GM19372 (cell line): ENCODE results near the gene TTC28.

ENCODE experiments used
- ATAC-seq: cut with Tn5 transposase; IDR thresholded peaks from one replicate; pipeline ENCODE4 v1.9.1; 2021; ENCODE audit warnings: mild to moderate bottlenecking, low read depth, moderate library complexity; ENCODE audit not compliant: unreplicated experiment

TTC28 gene

DNA sequence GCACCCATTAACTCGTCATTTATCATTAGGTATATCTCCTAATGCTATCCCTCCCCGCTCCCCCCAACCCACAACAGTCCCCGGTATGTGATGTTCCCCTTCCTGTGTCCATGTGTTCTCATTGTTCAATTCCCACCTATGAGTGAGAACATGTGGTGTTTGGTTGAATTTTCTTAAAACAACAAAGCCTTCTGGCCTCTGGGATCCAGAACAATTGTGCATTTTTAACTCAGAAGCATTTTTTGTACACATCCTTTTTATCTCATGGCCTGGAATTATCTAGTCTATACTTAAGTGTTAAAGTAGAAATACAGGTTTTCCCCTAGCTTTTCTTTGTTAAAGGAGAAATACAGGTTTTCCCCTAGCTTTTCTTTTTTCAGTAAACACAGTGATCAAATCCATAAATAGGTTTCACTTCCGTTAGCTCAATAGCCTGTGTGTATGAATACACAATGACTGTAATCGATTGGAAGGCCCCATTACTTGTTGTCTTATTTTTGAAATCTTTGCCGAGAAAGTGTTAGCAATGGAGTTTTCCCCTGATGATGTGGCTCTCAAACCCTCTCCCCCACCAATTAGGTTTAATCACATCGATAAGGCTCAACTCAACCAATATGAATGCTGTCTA is 635.0 kb downstream of the TTC28 start:
- no peak for ATAC-seq

DNA sequence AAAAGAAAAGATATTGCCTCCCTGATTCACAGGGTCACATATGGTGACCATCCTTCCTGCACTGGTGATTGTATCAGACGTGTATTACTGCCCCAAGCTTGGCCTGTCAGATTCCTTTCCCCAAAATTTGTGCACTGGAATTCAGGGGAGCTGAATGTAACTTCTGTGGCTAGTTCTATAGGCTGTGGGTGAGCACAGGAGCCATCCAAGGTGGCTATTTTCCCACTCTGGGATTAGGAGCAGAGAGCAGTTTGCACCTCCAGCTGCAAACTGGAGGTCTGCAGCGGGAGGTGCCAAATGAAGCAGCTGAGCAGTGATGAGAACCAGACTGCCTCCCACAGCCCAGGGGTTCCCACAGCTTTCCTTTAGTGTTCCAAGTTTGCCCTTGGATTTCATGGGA is 636.4 kb downstream of the TTC28 start:
- ATAC-seq: no peak

DNA sequence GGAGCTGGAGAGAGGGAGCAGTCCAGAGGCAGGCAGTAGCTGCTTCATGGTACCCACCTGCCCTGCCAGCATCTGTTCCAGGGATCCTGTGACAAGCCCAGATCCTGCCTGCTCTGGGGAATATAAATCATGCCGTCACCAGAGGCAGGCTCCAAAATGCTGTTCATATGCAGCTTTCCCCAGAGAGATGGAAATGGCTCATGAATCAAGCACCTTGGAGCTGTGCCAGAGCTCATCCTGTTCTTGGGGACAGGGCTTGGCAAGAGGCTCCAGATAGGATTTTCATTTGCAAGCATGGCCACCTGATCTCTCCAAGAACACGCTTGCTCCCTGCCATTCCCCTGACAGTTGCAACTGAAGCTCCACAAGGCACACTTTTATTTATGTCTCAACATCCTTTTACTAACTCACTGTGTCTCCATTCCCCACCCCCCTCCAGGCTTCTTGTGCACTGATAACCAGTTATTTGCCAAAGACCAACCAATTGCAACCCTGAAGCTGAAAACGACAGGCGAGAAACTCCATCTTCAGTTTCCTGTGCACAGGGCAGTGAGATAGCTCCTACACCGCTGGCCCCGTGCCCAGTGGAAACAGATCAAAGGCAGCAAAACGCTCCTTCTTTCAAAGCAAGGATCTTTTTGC is 644.8 kb downstream of the TTC28 start:
- no peak for ATAC-seq

DNA sequence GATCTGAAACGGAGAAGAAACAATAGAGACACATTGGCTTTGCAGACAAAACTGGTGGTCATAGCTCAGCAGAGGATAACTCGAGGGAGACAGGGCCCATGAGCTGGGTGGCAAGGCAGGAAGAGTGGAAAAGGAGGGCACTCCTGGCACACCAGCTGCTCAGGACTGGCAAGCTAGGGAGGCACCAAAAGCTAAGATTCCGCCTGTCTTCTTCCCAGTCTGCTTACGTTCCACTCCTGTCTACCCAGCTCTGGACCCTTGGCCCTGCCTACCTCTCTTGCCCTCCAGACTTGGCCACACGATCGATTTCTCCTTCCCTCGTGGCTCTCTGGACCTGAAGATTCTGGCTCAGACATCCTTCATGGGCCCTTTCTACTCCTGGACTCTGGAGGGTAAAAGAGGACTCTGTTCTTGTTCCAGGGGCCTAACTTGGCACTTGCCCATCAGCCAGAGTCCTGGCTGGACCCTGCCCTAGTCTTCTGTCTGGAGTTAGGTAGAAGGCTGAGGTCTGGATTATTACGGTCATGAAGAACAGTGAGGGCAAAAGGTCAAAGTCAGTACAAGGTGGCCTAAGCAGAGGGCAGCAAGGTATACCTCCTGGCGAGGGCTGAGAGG is 645.4 kb downstream of the TTC28 start:
- no peak for ATAC-seq

DNA sequence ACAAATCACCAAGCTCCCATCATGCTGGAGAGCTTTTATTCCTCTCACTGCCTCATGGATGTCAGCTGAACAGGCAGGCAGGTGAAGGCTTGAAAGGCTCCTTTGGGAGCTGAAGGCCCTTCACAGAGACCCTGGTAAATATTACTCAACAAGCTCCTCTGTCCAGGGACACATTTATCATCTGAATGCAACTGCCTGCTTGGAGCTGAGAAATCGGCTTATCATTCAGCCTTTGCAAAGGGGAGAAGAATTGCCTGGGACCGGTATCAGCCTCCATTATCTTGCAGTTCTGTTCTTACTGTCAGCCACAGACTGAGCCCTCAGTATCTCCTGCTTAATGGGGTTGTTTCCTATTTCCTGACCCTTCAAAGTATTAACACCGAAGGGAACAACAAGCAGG is 646.8 kb downstream of the TTC28 start:
- no peak for ATAC-seq

DNA sequence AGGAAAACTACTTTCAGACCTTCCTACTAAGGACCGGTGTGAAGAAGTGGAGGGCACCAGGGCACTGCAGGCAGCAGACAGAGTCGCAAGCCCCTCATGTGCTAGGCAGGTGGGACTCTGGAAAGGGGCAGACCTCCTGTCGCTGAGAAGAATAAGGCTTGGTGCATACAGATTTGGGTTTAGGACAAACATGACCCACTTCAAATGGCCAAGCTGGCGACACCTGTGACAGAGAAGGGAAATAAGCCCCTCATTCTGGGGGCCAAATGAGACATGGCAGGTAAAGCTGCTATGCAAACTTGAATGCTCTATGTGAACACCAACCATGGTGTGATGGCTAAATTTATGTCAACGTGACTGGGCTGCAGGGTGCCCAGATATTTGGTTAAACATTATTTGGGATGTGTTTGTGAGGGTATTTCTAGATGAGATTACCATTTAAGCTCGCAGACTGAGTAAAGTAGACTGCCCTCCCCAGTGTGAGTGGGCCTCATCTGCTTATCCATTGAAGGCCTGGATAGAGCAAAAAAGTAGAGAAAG is 648.2 kb downstream of the TTC28 start:
- ATAC-seq: no peak

DNA sequence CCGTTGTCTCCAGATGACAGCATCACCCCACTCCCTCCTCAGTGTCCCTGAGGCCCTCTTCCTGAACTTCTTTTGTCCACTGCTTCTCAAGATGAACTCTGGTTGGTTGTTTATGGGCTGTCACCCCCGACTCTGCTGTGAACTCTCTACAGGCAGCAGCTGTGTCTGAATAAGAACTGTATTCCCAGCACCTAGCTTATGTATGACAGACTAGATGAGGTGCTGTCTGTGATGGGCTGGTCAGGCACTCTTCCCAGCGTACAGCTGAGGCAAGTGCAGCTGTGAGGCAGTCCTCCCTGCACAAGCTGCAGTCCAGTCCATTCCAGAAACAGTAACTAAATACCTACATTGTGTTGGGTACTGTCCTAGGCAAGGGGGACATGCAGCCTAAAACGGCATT is 649.2 kb downstream of the TTC28 start:
- no peak for ATAC-seq

DNA sequence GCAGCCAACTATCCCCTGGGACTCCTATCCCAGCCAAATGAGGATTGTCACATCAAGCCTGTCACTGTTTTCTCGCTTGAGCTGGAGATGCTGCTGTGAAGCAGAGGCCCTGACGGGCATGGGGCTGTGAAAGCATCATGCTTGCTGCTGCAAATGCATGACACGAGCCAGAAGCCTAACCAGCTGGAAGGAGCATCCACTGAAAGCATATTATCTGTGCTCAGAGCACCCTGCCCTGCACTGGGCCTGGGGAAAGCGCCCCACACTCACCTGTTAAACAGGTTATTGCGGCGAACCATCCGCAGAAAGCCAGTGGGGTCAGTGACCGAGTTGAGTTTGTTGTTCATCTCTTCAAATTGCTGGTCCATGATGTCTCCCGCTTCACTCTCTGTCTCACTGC is 649.7 kb downstream of the TTC28 start:
- ATAC-seq: no peak

DNA sequence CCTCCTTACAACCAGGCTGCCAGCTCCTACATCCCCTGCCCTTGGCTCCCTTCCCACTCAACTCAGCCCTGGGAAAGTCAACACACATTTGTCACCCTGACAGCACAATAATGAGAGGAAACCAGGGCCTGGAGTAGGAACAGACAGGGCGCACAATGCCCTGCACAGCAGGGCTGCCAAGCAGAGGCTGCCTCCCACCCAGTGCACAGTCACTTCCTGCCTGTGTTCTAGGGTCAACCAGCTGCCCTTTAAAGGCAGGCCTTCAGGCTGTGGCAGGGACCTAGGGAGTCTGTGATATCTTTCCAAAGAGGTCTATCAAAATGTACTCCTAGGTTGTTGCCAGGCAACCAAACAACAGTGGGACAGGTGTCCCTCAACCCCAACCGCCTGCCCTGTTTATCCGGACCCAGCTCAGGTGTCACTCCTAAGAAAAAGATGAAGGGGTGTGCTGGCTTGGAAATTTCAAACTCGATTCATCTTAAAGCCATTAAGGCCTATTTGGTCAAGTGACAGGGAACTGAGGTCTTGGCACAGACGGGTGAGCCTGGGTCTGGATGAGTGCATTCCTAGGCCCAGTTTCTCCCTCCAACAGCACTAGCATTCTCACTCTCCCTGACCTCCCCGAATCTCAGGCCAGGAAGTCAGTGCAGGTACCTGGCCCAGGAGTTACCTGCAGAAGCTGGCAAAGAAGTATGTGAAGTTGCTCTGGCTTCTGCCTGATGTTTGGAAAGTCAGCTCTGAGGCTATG is 650.3 kb downstream of the TTC28 start:
- no peak for ATAC-seq

DNA sequence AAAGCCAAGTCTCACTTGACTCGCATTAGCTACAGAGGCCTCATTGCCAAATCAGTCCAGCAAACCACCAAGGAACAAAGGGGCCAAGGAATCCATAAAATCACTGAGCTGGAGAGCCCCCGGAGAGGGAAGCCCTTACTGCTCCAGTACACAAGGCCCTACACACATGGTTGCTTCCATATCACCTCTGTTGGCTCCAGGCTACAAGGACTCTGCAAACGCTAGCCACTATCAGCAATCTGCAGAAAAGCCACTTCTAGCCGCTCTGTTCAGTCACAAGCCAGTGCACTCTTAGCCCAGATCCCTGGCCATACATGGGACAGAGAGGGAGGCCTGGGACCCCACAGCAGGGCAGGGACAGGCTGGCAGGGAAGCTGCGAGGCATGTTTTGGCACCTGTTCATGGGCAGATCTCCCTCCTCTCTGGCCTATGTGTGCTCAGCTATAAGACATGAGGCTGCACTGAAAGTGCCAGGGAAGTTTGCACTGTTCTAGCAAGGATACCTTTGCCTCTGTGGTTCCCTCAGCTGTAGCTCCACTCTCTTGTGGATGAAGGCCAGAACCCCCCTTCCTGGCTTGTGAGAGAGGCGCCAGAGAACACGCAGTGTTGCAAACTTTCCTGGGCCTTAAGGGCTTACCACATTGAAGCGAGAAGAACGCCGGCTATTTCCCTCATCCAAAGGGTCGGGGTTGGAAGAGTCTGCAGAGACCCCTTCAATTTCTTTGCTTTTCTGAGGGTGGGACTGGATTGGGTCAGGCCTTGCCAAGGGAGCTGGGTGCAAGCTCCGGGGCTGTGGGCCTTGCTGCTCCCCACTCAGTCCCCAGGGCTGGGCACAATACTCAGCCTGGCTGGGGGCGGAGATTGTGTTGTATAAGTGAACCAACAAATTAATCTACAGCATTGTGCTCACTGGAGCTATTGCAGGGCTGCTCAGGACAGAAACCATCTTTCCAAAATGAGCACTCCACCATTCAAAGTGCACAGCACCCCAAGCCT is 651.9 kb downstream of the TTC28 start:
- ATAC-seq: no peak

DNA sequence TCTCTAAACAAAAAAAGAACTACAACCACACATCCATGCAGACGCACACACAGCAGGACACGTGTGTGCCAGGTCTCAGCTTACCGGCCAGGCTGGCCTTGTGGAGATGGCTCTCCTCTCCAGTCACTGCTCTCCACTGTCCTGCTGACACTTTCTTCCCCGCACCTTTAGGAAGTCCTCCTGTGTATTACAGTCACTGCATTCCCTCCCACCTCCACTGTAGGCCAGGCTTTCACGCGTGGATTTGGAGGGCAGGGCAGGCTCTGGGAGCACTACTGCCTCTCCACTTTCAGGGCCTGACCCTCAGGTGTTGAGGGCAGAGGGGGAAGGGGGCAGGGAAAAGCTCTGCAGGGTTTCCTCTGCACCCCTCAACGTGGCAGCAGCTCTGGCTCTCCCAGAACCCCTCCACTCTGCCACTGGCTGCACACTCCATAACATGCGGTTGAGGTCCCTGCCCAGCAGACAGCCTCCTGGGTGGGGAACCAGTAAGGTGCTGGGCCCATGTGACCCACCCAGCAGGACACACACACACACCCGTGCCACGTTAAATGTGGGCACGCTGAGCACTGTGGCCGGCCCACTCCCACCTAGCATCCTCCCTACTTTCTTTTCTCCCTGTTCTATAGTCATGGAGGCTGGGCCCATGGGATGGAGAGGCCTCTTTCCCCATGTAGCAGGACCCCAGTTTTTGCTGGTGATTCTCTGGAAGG is 653.6 kb downstream of the TTC28 start:
- no peak for ATAC-seq

DNA sequence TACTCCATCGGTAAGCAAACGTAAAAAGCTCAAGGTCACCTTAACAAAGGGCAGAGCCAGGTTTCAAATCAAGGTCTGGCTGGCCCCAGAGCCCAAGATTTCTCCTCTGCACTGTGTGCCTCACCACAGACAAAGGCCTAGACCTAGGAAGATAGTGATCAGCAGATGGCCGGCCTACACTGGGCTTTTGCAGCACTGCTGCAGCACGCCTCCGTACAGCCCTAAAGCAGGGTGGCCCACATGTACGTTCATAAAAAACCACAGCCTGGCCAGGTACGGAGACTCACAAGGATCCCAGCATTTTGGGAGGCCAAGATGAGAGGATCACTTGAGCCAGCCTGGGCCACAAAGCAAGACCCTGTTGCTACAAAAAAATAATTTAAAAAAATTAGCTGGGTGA is 654.3 kb downstream of the TTC28 start:
- ATAC-seq: no peak

DNA sequence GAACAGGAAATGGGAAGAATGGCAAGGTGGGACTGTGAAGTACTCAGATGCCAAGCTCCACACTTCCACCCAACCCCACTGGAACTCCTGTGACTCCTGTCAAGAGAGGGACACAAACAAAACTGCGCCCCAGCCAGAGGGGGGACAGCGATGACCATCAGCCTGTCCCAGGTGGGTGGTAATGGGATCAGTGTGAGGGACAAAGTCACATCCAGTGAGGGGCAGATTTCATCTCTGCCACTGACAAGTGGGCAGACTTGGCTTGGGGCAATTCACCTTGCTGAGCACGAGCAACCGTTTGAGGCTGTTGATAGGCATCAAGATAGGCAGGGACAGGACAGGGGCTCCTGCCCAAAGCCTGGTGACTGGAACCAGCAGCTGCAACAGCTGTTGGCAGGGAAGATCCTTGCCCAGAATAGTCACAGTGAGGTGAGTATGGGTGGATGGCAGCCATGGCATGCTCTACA is 655.2 kb downstream of the TTC28 start:
- ATAC-seq: no peak

DNA sequence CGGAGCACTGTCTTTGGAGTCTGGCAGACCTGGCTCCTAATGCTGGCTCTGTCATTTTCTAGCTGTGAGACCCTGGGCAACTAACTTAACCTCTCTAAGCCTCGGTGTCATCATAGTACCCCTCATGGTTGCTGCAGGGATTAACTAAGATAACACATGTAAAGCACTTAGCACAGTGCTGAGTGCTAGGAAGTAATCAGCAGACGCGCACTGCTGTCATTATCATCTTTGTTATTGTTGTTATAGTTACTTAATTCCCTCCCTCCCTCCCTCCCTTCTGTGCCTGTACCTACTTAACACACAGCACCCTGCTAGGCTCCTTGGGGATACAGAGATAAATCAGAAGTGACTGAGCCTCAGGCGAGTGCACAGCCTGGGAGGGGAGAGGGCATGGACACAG is 655.9 kb downstream of the TTC28 start:
- no peak for ATAC-seq

DNA sequence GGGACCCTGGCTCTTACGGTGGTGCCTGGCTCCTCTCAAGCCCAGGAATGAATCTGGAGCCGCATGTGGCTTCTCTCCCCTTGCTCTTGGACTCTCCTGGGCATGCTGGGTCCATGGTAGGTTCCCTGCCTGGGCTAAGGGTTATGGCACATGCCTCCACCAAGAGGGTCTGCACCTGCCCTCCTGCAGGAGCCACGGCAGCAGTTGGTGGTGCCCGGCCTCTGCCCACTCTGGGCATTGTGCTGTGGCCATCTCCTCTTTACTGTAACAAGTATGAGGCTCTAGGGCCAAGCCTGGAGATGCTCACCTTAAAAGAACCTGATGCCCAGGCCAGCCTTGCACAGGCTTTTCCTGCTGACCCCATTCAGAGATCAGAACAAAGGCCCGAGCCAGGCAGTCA is 656.6 kb downstream of the TTC28 start:
- no peak for ATAC-seq

DNA sequence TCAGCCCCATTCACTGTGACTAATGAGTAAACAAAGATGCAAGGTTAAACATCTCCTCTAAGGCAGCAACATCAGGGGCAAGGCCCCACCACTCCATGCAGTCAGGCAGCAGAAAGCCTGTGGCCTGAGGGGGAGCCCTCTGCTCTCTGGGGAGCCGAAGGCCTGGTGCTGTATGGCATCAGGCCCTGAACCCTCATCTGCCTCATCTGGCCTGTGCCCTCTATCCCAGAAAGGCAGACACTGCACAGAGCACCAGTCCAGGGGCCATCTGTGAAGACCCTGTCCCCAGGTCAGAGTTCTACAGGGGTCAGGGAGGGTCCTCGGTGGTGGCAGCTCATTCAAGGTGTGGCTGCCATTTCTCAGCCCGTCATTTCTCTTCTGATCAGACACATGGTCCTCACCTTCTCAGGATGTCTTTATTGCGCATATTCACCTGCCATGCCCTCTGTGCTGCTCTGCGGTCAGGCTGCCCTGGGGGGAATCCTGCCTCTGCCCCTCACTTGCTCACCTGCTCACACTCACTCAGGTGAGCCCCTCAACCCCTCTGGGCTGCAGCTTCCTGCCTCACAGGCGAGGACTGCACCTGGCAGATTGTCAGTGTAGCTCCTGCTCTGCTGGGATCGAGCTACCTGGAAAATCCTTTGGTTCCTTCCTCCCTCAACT is 657.5 kb downstream of the TTC28 start:
- ATAC-seq: no peak

DNA sequence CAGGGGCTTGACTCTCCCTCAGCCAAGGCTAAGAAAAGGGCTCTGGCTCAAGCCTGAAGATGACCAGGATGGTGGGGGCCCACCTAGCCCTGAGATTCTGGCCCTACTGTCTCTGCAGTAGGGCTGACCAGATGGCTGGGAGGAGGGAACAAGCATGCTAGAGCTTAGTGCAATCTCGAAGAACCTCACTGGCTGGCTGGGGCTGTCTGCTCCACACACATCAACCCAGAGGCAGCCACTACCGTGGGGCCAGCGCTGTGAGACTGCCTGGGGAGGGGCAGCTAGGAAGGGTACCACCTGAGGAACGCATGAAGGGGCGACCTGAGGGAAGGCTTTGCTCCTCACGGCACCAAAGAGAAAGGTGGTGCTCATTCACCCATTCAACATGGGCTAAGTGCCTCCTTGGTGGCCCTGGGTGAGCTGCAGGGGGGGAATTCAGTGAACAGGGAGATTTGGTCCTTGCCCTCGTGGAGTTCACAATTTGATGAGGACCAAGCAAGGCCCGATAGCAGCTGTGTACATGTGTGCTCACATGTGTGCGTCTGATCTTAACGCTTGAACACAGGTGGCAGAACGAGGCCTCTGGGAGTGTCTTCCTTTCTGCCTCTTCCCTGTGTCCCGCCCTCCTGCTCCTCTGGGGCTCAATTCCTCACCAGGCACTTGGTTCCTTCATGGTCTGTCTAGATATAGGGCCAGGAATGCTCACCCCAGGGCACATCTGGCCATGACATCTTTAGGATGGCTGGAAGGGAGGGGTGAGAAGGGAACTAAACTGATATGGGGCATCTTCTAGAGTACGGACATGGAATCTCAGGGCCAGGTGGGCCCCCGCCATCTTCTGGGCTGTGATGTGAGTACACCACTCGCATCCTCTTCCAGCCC is 658.3 kb downstream of the TTC28 start:
- no peak for ATAC-seq
